ENCODE data around the gene LAMA2. TPM values are rescaled to one million over a fixed set of nuclear protein-coding genes. Genes with fewer than 3 reads are reported as not detected.

LAMA2 gene
- total RNA-seq, 4 donors from 2014 or later = 97.3 to 509 (median 200) TPM

DNA sequence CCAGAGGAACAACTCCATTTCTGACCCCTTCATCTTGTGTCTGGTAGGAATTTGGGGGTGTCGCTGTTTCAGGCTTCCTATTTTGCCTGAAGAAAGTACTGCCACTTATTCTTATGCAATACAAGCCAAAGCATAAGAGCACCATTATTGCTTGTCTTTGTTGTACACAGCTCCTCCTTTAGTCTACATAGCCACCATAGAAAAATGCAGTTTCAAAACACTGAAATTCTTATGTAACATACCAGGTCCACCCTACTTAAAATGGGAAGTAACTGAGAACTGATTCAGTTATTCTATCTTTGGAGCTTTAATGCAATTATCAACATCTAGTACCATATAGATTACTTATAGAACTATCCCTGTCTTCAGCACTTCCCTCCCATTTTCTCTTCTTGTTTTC, 571.5 kb downstream of the LAMA2 start:
- TF ChIP-seq, protein P1, sequence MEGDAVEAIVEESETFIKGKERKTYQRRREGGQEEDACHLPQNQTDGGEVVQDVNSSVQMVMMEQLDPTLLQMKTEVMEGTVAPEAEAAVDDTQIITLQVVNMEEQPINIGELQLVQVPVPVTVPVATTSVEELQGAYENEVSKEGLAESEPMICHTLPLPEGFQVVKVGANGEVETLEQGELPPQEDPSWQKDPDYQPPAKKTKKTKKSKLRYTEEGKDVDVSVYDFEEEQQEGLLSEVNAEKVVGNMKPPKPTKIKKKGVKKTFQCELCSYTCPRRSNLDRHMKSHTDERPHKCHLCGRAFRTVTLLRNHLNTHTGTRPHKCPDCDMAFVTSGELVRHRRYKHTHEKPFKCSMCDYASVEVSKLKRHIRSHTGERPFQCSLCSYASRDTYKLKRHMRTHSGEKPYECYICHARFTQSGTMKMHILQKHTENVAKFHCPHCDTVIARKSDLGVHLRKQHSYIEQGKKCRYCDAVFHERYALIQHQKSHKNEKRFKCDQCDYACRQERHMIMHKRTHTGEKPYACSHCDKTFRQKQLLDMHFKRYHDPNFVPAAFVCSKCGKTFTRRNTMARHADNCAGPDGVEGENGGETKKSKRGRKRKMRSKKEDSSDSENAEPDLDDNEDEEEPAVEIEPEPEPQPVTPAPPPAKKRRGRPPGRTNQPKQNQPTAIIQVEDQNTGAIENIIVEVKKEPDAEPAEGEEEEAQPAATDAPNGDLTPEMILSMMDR (IDR thresholded peaks at IDR 0.05) = no peak
- ATAC-seq (ENCODE audit: low FRiP score) (no peak), DNase-seq (ENCODE audit: low spot score) (no peak)

DNA sequence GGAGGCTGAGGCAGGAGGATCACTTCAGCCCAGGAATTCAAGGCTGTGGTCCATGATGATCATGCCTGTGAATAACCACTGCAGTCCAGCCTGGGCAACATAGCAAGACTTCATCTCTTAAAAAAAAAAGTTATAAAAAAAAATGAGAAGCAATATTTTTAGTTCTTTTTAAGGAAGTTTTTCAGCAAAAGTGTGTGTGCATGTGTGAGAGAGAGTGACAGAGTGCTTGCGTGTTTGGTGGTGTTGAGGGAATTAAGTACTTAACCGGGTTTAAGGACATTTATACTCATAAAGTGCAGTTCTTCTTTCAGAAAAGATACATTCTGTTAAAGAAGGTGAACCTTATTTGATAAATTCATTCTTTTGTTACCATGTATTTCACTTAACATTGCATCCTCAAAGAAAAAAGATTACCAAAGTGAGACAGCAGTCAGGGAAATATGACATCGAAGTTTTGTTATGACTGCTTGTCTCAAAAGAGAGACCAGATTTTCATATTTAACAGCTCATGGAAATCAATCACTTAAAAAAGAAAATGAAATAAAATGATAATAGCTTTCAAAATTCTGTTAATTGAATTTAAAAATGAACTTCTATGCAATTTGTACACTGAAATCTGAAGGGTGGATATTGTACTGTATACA, 572.3 kb downstream of the LAMA2 start:
- TF ChIP-seq, protein P1 (IDR thresholded peaks at IDR 0.05) = no peak
- ATAC-seq (ENCODE audit: low FRiP score) (no peak), DNase-seq (ENCODE audit: low spot score) (no peak)

DNA sequence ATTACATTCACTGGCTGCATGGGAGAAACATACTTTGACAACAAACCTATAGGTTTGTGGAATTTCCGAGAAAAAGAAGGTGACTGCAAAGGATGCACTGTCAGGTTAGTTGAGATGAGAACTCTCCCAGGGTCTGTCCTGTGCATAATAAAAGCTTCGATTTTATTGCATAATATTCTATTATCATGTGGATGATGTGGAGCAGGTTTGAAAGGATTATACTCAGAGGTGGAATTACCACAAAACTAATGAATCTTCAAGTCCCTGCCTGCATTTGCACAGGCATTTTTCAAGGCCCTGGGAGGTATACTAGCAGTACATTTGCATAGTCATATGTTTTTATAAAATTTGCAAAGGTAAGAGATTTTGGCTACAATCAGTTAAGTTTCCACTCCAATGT, 577.3 kb downstream of the LAMA2 start:
- TF ChIP-seq, protein P1 (IDR thresholded peaks at IDR 0.05) = no peak
- no peak for DNase-seq (ENCODE audit: low spot score)

DNA sequence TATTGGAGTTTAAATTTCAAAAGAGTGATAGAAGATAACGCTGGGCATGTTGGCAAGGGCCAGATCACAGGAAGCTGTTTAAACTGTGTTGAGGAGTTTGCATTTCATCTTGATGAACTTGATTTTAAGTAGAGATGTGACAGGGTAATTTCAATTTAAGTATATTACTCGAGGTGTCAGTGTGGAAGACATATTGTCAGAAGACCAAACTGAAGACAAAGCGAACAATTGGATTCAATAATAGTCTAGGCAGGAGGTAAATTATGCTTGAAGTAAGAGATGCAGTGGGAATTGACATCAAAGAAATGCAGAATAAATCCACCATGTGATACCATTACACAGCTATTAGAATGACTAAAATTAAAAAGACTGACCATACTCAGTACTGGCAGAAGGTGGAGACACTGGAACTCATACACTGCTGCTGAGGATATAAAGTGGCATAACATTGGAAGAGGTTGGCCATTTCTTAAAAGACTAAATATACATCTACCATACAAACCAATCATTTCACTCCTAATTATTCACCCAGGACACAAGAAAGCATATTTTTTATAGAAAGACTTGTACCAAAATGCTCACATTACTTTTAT, 586.2 kb downstream of the LAMA2 start:
- no peak for DNase-seq (ENCODE audit: low spot score)
- TF ChIP-seq, protein P1 (IDR thresholded peaks at IDR 0.05) = no peak

More for the DNA sequence above, 577.3 kb downstream of the LAMA2 start:
- ATAC-seq (ENCODE audit: low FRiP score) = no peak

DNA sequence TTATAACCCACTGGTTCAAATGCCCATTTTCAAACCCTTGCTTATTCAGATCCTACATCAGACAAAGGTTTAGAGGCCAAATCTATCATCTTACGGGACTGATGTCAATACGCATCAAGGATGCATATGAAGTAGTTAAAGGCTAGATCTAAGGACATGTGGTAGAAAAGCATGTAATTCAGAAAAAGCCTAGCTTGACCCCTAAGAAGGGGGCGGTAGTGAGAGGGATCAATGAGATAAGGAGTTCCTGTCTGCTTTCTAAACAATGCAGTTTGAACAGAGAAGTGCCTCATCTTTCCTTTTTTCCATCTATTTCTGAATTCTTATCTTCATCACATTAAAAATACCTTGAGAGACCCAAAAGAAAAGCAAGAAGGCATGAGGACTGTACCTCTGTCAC, 589.3 kb downstream of the LAMA2 start:
- TF ChIP-seq, protein P1 (IDR thresholded peaks at IDR 0.05) = no peak
- no peak for DNase-seq (ENCODE audit: low spot score)
- ATAC-seq (ENCODE audit: low FRiP score) = no peak

More for the DNA sequence above, 586.2 kb downstream of the LAMA2 start:
- ATAC-seq (ENCODE audit: low FRiP score) = no peak

DNA sequence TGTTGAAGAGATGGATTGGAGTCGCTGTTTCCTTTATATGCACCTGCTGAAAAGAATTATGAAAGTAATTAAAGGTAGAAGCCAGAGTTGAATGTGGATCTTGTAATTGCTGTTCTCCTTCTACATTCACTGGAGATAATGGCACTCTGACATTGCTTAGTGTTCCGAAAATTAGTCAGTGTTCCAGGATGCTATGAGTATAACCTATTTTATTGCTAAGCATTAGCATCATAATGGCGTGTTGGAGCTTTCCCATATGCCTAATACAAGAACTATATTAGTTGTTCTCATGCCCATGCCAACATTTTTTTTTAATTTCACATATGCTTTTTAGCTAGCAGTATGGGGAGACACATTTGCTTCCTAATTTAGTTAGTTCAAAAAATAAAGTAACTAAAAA, 590.6 kb downstream of the LAMA2 start:
- ATAC-seq (ENCODE audit: low FRiP score) = no peak
- TF ChIP-seq, protein P1 (IDR thresholded peaks at IDR 0.05) = no peak
- no peak for DNase-seq (ENCODE audit: low spot score)

Data from omental fat pad (tissue), 4 donors.